ENCODE data around the gene OOEP.

Gene OOEP

GRCh38 chr6:73400656-73401055 is 31.0 kb upstream of the OOEP start:
- no peak overlapping the region for H3K27ac ChIP-seq (ENCODE audit: extremely low read depth, low read depth, low read length)
- POLR2A ChIA-PET = no interaction called here
- TF ChIP-seq ATF2 (tag by site-specific recombination; IDR thresholded peaks at IDR 0.05; ENCODE audit: low read depth) (no peak), ZNF544 (tag by site-specific recombination; IDR thresholded peaks at IDR 0.05) (no peak), SP7 (tag by site-specific recombination; IDR thresholded peaks at IDR 0.05) (no peak), ZNF26 (tag by site-specific recombination; IDR thresholded peaks at IDR 0.05) (no peak), ZNF280C (tag by site-specific recombination; IDR thresholded peaks at IDR 0.05) (no peak), ZNF560 (tag by site-specific recombination; IDR thresholded peaks at IDR 0.05; ENCODE audit: borderline replicate concordance) (no peak), ZNF624 (tag by site-specific recombination; IDR thresholded peaks at IDR 0.05) (no peak), KLF1 (tag by site-specific recombination; IDR thresholded peaks at IDR 0.05) (no peak), ZNF155 (tag by site-specific recombination; IDR thresholded peaks at IDR 0.05) (no peak)
- CTCF ChIA-PET = interaction anchor here (0.7 to 1.3 kb wide), 2 partner anchors 11 to 31 kb away, joined by 3 to 4 read pairs; no protein-coding TSS in a partner anchor
- H3K4me3 ChIP-seq (ENCODE audit: low read depth, low read length) = no peak overlapping the region
- H3K36me3 ChIP-seq (ENCODE audit: control insufficient read depth in 2 of 2, insufficient read depth in 1 of 2, low read length in 2 of 2) = no peaks in the 10 kb centered on the region
- no peaks in the 10 kb centered on the region for H3K9me3 ChIP-seq (ENCODE audit: control insufficient read depth, insufficient read depth, low read depth, low read length)
- H3K4me1 ChIP-seq (ENCODE audit: control insufficient read depth, insufficient read depth, low read length) = no peaks in the 10 kb centered on the region

GRCh38 chr6:73395875-73396274 is 26.2 kb upstream of the OOEP start:
- Histone ChIP-seq H3K4me3 (ENCODE audit: low read depth, low read length) (no peak overlapping the region), H3K27ac (ENCODE audit: extremely low read depth, low read depth, low read length) (no peak overlapping the region), H3K9me3 (ENCODE audit: control insufficient read depth, insufficient read depth, low read depth, low read length) (no peaks in the 10 kb centered on the region), H3K36me3 (ENCODE audit: control insufficient read depth in 2 of 2, insufficient read depth in 1 of 2, low read length in 2 of 2) (no peaks in the 10 kb centered on the region), H3K4me1 (ENCODE audit: control insufficient read depth, insufficient read depth, low read length) (no peaks in the 10 kb centered on the region)
- TF ChIP-seq MZF1 (tag by site-specific recombination; IDR thresholded peaks at IDR 0.05; ENCODE audit: borderline replicate concordance) (no peak), ZNF664 (tag by site-specific recombination; IDR thresholded peaks at IDR 0.05) (no peak), ZNF184 (tag by site-specific recombination; IDR thresholded peaks at IDR 0.05) (no peak)
- ChIA-PET CTCF (interaction anchor here (0.5 to 1.2 kb wide), 6 partner anchors 46 to 276 kb away, joined by 3 to 7 read pairs (median 4); no protein-coding TSS in a partner anchor), POLR2A (interaction anchor here (0.7 kb wide), 1 partner anchor 125 kb away, joined by 3 read pairs; the partner anchor contains the start of gene EEF1A1)

- POLR2A ChIA-PET = no interaction called here
- CTCF ChIA-PET = interaction anchor here (0.7 to 1.2 kb wide), 4 partner anchors 9 to 928 kb away, joined by 3 to 6 read pairs (median 4); no protein-coding TSS in a partner anchor
These were observed 25.1 kb upstream of the OOEP start, which contains the start of gene DDX43 for GRCh38 chr6:73394577-73395354. Gene DDX43 (plus strand): TSS chr6:73394828. CDS start chr6:73394906, 78 bp downstream.

More at GRCh38 chr6:73394577-73395354, 25.1 kb upstream of the OOEP start, which contains the start of gene DDX43:
- TF ChIP-seq ZNF777 (tag by site-specific recombination; IDR thresholded peaks at IDR 0.05; ENCODE audit: borderline replicate concordance) = no peak
- no peaks in the 10 kb centered on the region for H3K36me3 ChIP-seq (ENCODE audit: control insufficient read depth in 2 of 2, insufficient read depth in 1 of 2, low read length in 2 of 2)
- H3K4me1 ChIP-seq (ENCODE audit: control insufficient read depth, insufficient read depth, low read length) = no peaks in the 10 kb centered on the region
- H3K4me3 ChIP-seq (ENCODE audit: low read depth, low read length) = no peak within 1 kb of the TSS
- H3K9me3 ChIP-seq (ENCODE audit: control insufficient read depth, insufficient read depth, low read depth, low read length) = no peaks in the 10 kb centered on the region
- no peak within 1 kb of the TSS for H3K27ac ChIP-seq (ENCODE audit: extremely low read depth, low read depth, low read length)
